ENCODE measurements around the gene BANK1.

BANK1 gene

DNA sequence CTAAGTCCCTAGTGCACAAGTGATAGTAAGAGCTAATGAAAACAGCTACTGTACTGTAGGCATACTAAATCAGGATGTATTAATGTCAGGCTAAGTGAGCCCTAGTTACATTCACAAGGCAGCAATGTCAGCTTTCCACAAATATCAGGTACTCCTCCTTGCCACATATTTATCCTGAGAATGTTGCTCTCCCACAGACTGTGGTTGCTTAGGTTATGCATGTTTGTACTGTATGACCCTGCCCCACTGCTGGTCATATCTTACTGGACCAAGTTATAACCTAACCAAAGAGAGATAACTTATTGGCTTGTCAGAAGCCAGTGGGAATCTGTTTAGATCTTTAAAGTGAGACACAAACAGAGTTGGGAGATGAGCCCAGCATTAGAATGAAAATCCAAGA is 313.7 kb downstream of the BANK1 start:
- no peak for ATAC-seq
- TF ChIP-seq ZNF8 (CRISPR knock-in tag; IDR thresholded peaks at IDR 0.05) (no peak), BACH2 (CRISPR knock-in tag; IDR thresholded peaks at IDR 0.05; ENCODE audit: borderline replicate concordance) (no peak), ZNF70 (CRISPR knock-in tag; IDR thresholded peaks at IDR 0.05) (no peak), CSDC2 (CRISPR knock-in tag; IDR thresholded peaks at IDR 0.05) (no peak), ZFP3 (CRISPR knock-in tag; IDR thresholded peaks at IDR 0.05) (no peak), ZFP30 (CRISPR knock-in tag; IDR thresholded peaks at IDR 0.05) (no peak), ZC3H10 (CRISPR knock-in tag; IDR thresholded peaks at IDR 0.05) (no peak), TCF4 (CRISPR knock-in tag; IDR thresholded peaks at IDR 0.05; ENCODE audit: borderline replicate concordance) (no peak), ESRRG (CRISPR knock-in tag; IDR thresholded peaks at IDR 0.05) (no peak), ZNF565 (CRISPR knock-in tag; conservative IDR thresholded peaks at IDR 0.05; ENCODE audit: low read depth) (no peak), SNAI2 (CRISPR knock-in tag; IDR thresholded peaks at IDR 0.05) (no peak), PPARA (CRISPR knock-in tag; IDR thresholded peaks at IDR 0.05; ENCODE audit: borderline replicate concordance) (no peak), GLIS3 (CRISPR knock-in tag; IDR thresholded peaks at IDR 0.05) (no peak), RARB (CRISPR knock-in tag; IDR thresholded peaks at IDR 0.05) (no peak)
- TF ChIP-seq, protein P1, sequence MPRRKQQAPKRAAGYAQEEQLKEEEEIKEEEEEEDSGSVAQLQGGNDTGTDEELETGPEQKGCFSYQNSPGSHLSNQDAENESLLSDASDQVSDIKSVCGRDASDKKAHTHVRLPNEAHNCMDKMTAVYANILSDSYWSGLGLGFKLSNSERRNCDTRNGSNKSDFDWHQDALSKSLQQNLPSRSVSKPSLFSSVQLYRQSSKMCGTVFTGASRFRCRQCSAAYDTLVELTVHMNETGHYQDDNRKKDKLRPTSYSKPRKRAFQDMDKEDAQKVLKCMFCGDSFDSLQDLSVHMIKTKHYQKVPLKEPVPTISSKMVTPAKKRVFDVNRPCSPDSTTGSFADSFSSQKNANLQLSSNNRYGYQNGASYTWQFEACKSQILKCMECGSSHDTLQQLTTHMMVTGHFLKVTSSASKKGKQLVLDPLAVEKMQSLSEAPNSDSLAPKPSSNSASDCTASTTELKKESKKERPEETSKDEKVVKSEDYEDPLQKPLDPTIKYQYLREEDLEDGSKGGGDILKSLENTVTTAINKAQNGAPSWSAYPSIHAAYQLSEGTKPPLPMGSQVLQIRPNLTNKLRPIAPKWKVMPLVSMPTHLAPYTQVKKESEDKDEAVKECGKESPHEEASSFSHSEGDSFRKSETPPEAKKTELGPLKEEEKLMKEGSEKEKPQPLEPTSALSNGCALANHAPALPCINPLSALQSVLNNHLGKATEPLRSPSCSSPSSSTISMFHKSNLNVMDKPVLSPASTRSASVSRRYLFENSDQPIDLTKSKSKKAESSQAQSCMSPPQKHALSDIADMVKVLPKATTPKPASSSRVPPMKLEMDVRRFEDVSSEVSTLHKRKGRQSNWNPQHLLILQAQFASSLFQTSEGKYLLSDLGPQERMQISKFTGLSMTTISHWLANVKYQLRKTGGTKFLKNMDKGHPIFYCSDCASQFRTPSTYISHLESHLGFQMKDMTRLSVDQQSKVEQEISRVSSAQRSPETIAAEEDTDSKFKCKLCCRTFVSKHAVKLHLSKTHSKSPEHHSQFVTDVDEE (CRISPR knock-in tag; IDR thresholded peaks at IDR 0.05) = no peak
- TF ChIP-seq, protein P2, sequence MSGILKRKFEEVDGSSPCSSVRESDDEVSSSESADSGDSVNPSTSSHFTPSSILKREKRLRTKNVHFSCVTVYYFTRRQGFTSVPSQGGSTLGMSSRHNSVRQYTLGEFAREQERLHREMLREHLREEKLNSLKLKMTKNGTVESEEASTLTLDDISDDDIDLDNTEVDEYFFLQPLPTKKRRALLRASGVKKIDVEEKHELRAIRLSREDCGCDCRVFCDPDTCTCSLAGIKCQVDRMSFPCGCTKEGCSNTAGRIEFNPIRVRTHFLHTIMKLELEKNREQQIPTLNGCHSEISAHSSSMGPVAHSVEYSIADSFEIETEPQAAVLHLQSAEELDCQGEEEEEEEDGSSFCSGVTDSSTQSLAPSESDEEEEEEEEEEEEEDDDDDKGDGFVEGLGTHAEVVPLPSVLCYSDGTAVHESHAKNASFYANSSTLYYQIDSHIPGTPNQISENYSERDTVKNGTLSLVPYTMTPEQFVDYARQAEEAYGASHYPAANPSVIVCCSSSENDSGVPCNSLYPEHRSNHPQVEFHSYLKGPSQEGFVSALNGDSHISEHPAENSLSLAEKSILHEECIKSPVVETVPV (CRISPR knock-in tag; IDR thresholded peaks at IDR 0.05) = no peak
- TF ChIP-seq, protein P3, sequence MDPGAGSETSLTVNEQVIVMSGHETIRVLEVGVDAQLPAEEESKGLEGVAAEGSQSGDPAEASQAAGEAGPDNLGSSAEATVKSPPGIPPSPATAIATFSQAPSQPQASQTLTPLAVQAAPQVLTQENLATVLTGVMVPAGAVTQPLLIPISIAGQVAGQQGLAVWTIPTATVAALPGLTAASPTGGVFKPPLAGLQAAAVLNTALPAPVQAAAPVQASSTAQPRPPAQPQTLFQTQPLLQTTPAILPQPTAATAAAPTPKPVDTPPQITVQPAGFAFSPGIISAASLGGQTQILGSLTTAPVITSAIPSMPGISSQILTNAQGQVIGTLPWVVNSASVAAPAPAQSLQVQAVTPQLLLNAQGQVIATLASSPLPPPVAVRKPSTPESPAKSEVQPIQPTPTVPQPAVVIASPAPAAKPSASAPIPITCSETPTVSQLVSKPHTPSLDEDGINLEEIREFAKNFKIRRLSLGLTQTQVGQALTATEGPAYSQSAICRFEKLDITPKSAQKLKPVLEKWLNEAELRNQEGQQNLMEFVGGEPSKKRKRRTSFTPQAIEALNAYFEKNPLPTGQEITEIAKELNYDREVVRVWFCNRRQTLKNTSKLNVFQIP (CRISPR knock-in tag; IDR thresholded peaks at IDR 0.05; ENCODE audit: borderline replicate concordance, low read depth) = no peak
- TF ChIP-seq, protein P4, sequence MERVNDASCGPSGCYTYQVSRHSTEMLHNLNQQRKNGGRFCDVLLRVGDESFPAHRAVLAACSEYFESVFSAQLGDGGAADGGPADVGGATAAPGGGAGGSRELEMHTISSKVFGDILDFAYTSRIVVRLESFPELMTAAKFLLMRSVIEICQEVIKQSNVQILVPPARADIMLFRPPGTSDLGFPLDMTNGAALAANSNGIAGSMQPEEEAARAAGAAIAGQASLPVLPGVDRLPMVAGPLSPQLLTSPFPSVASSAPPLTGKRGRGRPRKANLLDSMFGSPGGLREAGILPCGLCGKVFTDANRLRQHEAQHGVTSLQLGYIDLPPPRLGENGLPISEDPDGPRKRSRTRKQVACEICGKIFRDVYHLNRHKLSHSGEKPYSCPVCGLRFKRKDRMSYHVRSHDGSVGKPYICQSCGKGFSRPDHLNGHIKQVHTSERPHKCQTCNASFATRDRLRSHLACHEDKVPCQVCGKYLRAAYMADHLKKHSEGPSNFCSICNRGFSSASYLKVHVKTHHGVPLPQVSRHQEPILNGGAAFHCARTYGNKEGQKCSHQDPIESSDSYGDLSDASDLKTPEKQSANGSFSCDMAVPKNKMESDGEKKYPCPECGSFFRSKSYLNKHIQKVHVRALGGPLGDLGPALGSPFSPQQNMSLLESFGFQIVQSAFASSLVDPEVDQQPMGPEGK (CRISPR knock-in tag; IDR thresholded peaks at IDR 0.05; ENCODE audit: borderline replicate concordance) = no peak

DNA sequence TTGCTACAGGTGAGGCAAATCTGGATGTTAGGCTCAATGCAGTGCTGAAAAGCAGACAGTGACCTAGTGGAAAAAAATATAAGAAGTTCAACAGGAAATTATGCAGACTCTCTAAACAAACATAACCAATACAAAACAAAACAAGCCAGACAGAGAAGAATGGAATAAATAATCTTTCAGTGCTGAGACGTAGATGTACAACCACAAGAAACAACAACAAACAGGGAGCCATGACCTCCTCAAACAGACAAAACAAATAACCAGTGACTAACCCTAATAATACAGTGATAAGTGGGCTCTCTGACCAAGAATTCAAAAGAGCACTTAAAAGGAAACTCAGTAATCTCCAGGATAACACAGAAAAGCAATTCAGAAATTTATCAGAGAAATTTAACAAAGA is 315.5 kb downstream of the BANK1 start:
- no peak for ATAC-seq

More for the DNA sequence above, 315.5 kb downstream of the BANK1 start:
- TF ChIP-seq GLIS3 (CRISPR knock-in tag; IDR thresholded peaks at IDR 0.05) (no peak), PPARA (CRISPR knock-in tag; IDR thresholded peaks at IDR 0.05; ENCODE audit: borderline replicate concordance) (no peak), ZFP3 (CRISPR knock-in tag; IDR thresholded peaks at IDR 0.05) (no peak), ZFP30 (CRISPR knock-in tag; IDR thresholded peaks at IDR 0.05) (no peak), BACH2 (CRISPR knock-in tag; IDR thresholded peaks at IDR 0.05; ENCODE audit: borderline replicate concordance) (no peak), ZC3H10 (CRISPR knock-in tag; IDR thresholded peaks at IDR 0.05) (no peak), TOX (CRISPR knock-in tag; IDR thresholded peaks at IDR 0.05; ENCODE audit: borderline replicate concordance) (no peak), ZNF70 (CRISPR knock-in tag; IDR thresholded peaks at IDR 0.05) (no peak), RARB (CRISPR knock-in tag; IDR thresholded peaks at IDR 0.05) (no peak), TCF4 (CRISPR knock-in tag; IDR thresholded peaks at IDR 0.05; ENCODE audit: borderline replicate concordance) (no peak), ZNF8 (CRISPR knock-in tag; IDR thresholded peaks at IDR 0.05) (no peak), ISL1 (CRISPR knock-in tag; IDR thresholded peaks at IDR 0.05) (no peak)
- TF ChIP-seq, protein P5, sequence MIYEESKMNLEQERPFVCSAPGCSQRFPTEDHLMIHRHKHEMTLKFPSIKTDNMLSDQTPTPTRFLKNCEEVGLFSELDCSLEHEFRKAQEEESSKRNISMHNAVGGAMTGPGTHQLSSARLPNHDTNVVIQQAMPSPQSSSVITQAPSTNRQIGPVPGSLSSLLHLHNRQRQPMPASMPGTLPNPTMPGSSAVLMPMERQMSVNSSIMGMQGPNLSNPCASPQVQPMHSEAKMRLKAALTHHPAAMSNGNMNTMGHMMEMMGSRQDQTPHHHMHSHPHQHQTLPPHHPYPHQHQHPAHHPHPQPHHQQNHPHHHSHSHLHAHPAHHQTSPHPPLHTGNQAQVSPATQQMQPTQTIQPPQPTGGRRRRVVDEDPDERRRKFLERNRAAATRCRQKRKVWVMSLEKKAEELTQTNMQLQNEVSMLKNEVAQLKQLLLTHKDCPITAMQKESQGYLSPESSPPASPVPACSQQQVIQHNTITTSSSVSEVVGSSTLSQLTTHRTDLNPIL (CRISPR knock-in tag; IDR thresholded peaks at IDR 0.05; ENCODE audit: low read depth) = no peak
- TF ChIP-seq, protein P1 (CRISPR knock-in tag; IDR thresholded peaks at IDR 0.05) = no peak
- TF ChIP-seq, protein P3 (CRISPR knock-in tag; IDR thresholded peaks at IDR 0.05; ENCODE audit: borderline replicate concordance, low read depth) = no peak
